Measurements from ENCODE around the gene TRMT1. TPM values are rescaled to one million over a fixed set of nuclear protein-coding genes. Genes with fewer than 3 reads are reported as not detected.

TRMT1 gene
- total and polyA plus RNA-seq, 2 of the 8 experiments (the other 6 are each of a cell fraction or from before 2014, with no cell fraction given) = 77.4 to 99.3 TPM

DNA sequence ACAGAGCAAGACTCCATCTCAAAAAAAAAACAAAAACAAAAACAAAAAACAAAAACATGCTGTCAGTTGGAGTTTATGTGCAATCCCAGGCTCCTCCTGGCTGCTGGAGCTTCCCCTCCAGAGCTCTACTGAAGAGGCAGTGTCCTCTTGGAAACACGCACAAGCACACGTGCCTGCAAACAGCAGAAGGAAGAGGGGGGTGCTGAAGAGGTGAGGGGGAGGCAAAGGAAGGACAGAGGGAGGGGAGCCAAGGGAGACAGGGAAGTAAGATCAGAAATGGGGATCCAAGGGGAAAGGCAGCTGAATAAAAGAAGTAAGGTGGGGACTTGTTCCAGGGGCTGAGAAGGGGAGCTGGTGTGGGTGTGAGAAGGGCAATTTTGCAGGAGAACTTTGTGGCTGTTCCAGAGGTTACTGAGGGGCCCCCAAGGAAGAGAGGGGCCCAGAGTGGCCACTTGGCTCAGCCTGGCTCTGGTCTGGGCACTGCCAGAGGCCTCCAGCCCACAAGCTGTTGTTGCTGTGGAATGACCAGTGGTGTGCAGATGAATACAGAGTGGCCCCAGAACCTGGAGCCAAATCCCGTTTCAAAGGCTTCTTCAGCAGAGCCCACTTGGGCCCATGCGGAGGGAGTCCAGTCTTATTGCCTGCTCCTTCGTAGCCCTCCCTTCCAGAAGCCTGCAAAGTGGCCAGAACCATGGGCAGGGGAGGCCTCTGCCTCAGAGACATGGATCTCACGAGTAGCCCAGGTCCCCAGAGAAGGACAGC lies 48.3 kb downstream of the TRMT1 start (continued):
- no peak for TF ChIP-seq HDAC2 (IDR thresholded peaks at IDR 0.05; ENCODE audit: borderline replicate concordance in 1 of 2, low read depth in 2 of 2, low read length in 2 of 2)
- no peak for TF ChIP-seq SP2 (IDR thresholded peaks at IDR 0.05; ENCODE audit: low read length)
- no peak for TF ChIP-seq RNF2 (IDR thresholded peaks at IDR 0.05; ENCODE audit: borderline replicate concordance, low read depth, low read length, missing control alignments, poor library complexity, severe bottlenecking)
- TF ChIP-seq TAF7 (optimal IDR thresholded peaks at IDR 0.05; ENCODE audit: borderline replicate concordance, low read depth, low read length) = no peak
- no peak for TF ChIP-seq GABPA (IDR thresholded peaks at IDR 0.05; ENCODE audit: borderline replicate concordance, insufficient read depth, low read length)
- TF ChIP-seq POLR2A (IDR thresholded peaks at IDR 0.05; ENCODE audit: control extremely low read depth in 1 of 2, low read depth in 2 of 2, low read length in 2 of 2) = no peak
- TF ChIP-seq CHD2 (IDR thresholded peaks at IDR 0.05; ENCODE audit: low read length) = no peak
- no peak for TF ChIP-seq ASH2L (IDR thresholded peaks at IDR 0.05; ENCODE audit: low read length)

Data from H1 (cell line).